Stomach (tissue), 19 donors: ENCODE measurements around the gene AP1B1. TPM values are rescaled to one million over a fixed set of nuclear protein-coding genes. Genes with fewer than 3 reads are reported as not detected.

ENCODE experiments used
- DNase-seq, 2 donors: peaks; one replicate each; pipeline versions ENCODE4 v3.0.0 to v3.0.0-alpha.2; 2013 to 2019
- H3K27ac ChIP-seq, 5 donors: fragments of 200-600 bp in 4 of 5; sonication (generic) in 4 of 5; one replicate each; pipeline ENCODE4 v1.5.1; 2013 to 2019; ENCODE audit warnings: mild to moderate bottlenecking in 1 of 5, moderate library complexity in 1 of 5
- H3K27me3 ChIP-seq, 3 donors: fragments of 200-600 bp; sonication (generic); one replicate each; pipeline ENCODE4 v1.5.1; 2017 to 2019; ENCODE audit warnings: mixed run types in 1 of 3
- H3K36me3 ChIP-seq, 4 donors: fragments of 200-600 bp; sonication (generic); 1 replicate in 3 of 4; 2 replicates in 1 of 4; pipeline ENCODE4 v1.5.1; 2016 to 2019
- H3K4me1 ChIP-seq, 4 donors: fragments of 200-600 bp; sonication (generic); one replicate each; pipeline ENCODE4 v1.5.1; 2016 to 2019
- H3K4me3 ChIP-seq, 4 donors: fragments of 200-600 bp; sonication (generic) in 3 of 4; one replicate each; pipeline ENCODE4 v1.5.1; 2016 to 2019; ENCODE audit warnings: mild to moderate bottlenecking in 1 of 4
- H3K9me3 ChIP-seq, 4 donors: fragments of 200-600 bp; sonication (generic); one replicate each; pipeline ENCODE4 v1.5.1; 2016 to 2019
- EP300 ChIP-seq: sonication (generic); formaldehyde crosslinking; IDR thresholded peaks from one replicate; pipeline ENCODE4 v1.6.1; 2017; ENCODE audit warnings: antibody characterized with exemption
- POLR2A ChIP-seq, 4 donors: fragments of 450-650 bp; IDR thresholded peaks; one replicate each; pipeline ENCODE4 v1.6.1; 2016; ENCODE audit warnings: antibody characterized with exemption in 4 of 4, control low read depth in 2 of 4, mild to moderate bottlenecking in 1 of 4, moderate library complexity in 1 of 4
- POLR2AphosphoS5 ChIP-seq, 3 donors: sonication (generic); formaldehyde crosslinking; IDR thresholded peaks; one replicate each; pipeline ENCODE4 v1.6.1; 2016; ENCODE audit warnings: antibody characterized with exemption in 3 of 3
- WGBS, 5 donors: extraction: QIAGEN DNeasy Blood & Tissue Kit in 3 of 5; methylation state at CpG; one replicate each; pipeline versions ENCODE4 v1.1.5 to v1.1.7; 2013 to 2018; 5-methylcytosine and 5-hydroxymethylcytosine counted together
- intact Hi-C: fragments of 100-400 bp; cut with DNase I; formaldehyde crosslinking; loops from one replicate; pipeline ENCODE4 v1.15.1; 2023; ENCODE audit warnings: low total_unique reads
- long read RNA-seq, 10 donors: transcript quantifications; one replicate each; lab custom pipeline, GENCODE V29; 2026
- polyA plus RNA-seq, 3 donors: library from polyadenylated mRNA; stranded (reverse); fragments of 200-250 nt; gene quantifications; one replicate each; pipeline ENCODE4 v1.2.3, GENCODE V29; 2013
- total RNA-seq, 5 donors: library from RNA; depleted of rRNA; stranded (reverse); fragments of >200 nt; gene quantifications; one replicate each; pipeline versions ENCODE4 v1.1.0 to v1.2.3, GENCODE V29; 2014 to 2016
- TF ChIP-seq, protein P1 (sequence below), 7 experiments: fragments of 450-650 bp in 4 of 7; fragments of 200-600 bp in 3 of 7; sonication (generic) in 3 of 7; IDR thresholded peaks; one replicate each; pipeline ENCODE4 v1.5.1; 2016 to 2019; ENCODE audit warnings: antibody characterized with exemption in 7 of 7, control low read depth in 2 of 7, mild to moderate bottlenecking in 1 of 7
- donor health status: healthy with polysubstance abuse.
- donor health status: Bipolar disorder and iron deficiency.
- donor health status: healthy.

AP1B1 gene
- total RNA-seq (100 to 1,000 TPM in 1 of 5 donors, 10 to 100 TPM in 4; 33.8 to 109 (median 64.6) TPM), polyA plus RNA-seq (10 to 100 TPM; 19.8 to 36.9 (median 30.4) TPM)
- long read RNA-seq, donor 1: 0 reads
- long read RNA-seq, donor 2, full-length matches to known transcripts: 4 of 10 reads
- long read RNA-seq, donor 2, partial matches to known transcripts: 6 of 10 reads
- long read RNA-seq, donor 2, other reads (novel, unspliced or antisense): 0 of 10 reads
- long read RNA-seq, donor 3, full-length matches to known transcripts: 2 of 7 reads
- long read RNA-seq, donor 3, partial matches to known transcripts: 5 of 7 reads
- long read RNA-seq, donor 3, other reads (novel, unspliced or antisense): 0 of 7 reads
- long read RNA-seq, donor 4: 0 reads
- long read RNA-seq, donor 5, partial matches to known transcripts: 14 of 14 reads
- long read RNA-seq, donor 5, other reads (novel, unspliced or antisense): 0 of 14 reads
- long read RNA-seq, donor 6, full-length matches to known transcripts: 7 of 36 reads
- long read RNA-seq, donor 6, partial matches to known transcripts: 29 of 36 reads
- long read RNA-seq, donor 6, other reads (novel, unspliced or antisense): 0 of 36 reads
- long read RNA-seq, donor 7, full-length matches to known transcripts: 3 of 15 reads
- long read RNA-seq, donor 7, partial matches to known transcripts: 12 of 15 reads
- long read RNA-seq, donor 7, other reads (novel, unspliced or antisense): 0 of 15 reads
- long read RNA-seq, donor 8, full-length matches to known transcripts: 4 of 17 reads
- long read RNA-seq, donor 8, partial matches to known transcripts: 13 of 17 reads
- long read RNA-seq, donor 8, other reads (novel, unspliced or antisense): 0 of 17 reads
- long read RNA-seq, donor 9, full-length matches to known transcripts: 3 of 9 reads
- long read RNA-seq, donor 9, partial matches to known transcripts: 6 of 9 reads
- long read RNA-seq, donor 9, other reads (novel, unspliced or antisense): 0 of 9 reads
- long read RNA-seq, donor 10, partial matches to known transcripts: 5 of 5 reads
- long read RNA-seq, donor 10, other reads (novel, unspliced or antisense): 0 of 5 reads

DNA sequence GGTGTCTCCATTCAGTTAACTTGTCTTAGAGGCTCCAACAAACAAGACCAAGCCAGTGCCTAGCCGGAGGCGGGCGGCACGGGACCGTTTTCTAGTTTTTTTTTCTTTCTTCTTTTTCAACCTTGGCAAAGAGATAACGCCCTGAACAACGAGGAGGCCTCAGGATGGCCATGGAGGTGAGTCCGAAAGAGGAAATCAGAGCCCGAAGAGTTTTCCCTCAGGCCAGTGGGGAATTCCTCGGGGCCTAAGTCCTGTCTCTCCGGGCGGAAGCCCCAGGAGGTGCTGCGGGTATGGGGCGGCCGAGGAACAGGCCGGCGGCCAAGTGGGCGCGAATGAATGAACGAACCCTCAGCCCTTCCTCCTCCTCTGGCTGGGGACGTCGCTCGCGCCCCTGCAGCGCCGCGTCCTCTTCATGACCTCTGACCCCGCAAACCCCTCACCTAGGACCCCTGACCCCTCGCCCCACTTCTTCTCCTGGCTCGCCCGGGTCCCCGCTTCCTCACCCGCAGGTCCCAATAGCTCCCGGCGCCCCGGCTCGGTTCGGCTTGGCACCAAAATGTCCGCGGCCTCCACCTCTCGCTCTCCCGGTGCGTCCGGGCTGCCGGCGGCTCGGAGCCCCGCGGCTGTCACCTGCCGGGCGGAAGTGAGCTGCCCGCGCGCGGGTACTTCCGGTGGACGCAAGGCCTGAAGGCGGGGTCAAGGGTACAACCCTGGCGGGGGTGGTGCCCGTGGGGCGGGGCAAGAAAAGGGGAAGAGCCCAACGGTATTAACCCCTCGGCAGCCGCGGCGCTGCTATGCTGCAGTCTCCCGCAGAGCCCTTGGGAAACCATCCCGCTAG, at the start of gene AP1B1:
Gene AP1B1 (minus strand): TSS at position 650 of the 838 bp plus-strand sequence. CDS start 21,327 bp downstream, outside the sequence.
- intact Hi-C loops: no loop called here
- Histone ChIP-seq H3K27ac (peak within 1 kb of the TSS; percentile 86 to 95 (median 89)), H3K27me3 (no peaks in the 10 kb centered on the region), H3K36me3 (peaks cover 0 to 17% (median 8%) of the 10 kb centered on the region in 4 donors), H3K4me1 (peaks cover 48 to 66% (median 61%) of the 10 kb centered on the region in 4 donors), H3K4me3 (peak within 1 kb of the TSS; percentile 73 to 81 (median 80)), H3K9me3 (no peaks in the 10 kb centered on the region)
- TF ChIP-seq EP300: no peak
- TF ChIP-seq POLR2AphosphoS5 (IDR thresholded peaks at IDR 0.05): peak; percentile 64 to 96 (median 77)
- TF ChIP-seq POLR2A (IDR thresholded peaks at IDR 0.05): peak in 1 of 4 donors; percentile 76
- TF ChIP-seq, protein P1, sequence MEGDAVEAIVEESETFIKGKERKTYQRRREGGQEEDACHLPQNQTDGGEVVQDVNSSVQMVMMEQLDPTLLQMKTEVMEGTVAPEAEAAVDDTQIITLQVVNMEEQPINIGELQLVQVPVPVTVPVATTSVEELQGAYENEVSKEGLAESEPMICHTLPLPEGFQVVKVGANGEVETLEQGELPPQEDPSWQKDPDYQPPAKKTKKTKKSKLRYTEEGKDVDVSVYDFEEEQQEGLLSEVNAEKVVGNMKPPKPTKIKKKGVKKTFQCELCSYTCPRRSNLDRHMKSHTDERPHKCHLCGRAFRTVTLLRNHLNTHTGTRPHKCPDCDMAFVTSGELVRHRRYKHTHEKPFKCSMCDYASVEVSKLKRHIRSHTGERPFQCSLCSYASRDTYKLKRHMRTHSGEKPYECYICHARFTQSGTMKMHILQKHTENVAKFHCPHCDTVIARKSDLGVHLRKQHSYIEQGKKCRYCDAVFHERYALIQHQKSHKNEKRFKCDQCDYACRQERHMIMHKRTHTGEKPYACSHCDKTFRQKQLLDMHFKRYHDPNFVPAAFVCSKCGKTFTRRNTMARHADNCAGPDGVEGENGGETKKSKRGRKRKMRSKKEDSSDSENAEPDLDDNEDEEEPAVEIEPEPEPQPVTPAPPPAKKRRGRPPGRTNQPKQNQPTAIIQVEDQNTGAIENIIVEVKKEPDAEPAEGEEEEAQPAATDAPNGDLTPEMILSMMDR (IDR thresholded peaks at IDR 0.05): peak in 1 of 7 experiments; percentile 9
- WGBS, 5 donors: 0 to 1% (median 0%) methylated on average over 34 to 68 of the region's 68 CpGs
- peak; percentile 98 for DNase-seq

DNA sequence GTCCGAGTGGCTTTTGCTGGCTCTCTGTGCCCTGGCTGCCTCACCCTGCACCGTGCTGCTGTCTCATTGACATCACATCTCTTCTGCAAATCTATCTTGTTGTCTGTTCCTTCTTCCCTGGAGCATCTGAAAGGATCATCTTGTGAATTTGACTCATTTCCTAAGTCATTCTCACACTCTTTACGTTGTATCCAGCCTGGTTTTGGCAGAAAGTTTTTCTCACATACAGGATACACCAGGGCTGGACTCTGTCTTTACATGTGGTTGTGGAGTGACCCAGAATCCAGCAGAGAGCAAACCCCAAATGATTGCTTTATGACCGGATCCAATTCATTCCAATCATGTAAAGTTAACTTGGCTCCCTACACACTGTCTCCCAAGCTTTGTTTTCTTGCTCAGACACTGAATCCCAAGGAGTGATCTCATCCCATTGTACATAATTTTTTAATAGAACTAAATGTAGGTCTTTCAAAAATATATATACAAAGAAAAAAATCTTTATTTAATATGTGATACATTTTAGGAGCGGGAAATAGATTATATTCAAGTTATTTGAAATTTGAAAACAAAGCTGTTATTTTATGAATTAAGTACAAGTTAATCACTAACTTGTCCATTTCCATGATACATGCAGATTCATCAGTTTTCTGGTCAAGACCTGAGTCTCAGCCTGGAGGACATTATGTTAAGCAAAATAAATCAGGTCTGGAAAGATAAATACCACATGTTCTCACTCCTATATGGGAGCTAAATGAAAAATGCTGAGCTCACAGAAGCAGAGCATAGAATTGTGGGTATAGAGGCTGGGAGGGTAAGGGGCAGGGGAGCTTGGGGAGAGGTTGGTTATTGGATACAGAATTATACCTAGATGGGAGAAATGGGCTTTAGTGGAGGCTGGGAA, 47.1 kb upstream of the AP1B1 start:
- no peaks in the 10 kb centered on the region for H3K36me3 ChIP-seq
- no peak overlapping the region for H3K27ac ChIP-seq
- 60 to 71% (median 64%) methylated on average over 5 of the region's 5 CpGs for WGBS, 5 donors
- peaks cover 0 to 30% (median 4%) of the 10 kb centered on the region in 3 donors for H3K27me3 ChIP-seq
- H3K4me3 ChIP-seq: no peak overlapping the region
- intact Hi-C loops: no loop called here
- no peaks in the 10 kb centered on the region for H3K9me3 ChIP-seq
- DNase-seq: peak in 1 of 2 donors; percentile 23
- TF ChIP-seq POLR2A (IDR thresholded peaks at IDR 0.05) (no peak), POLR2AphosphoS5 (IDR thresholded peaks at IDR 0.05) (no peak), EP300 (no peak)
- TF ChIP-seq, protein P1 (IDR thresholded peaks at IDR 0.05): no peak
- no peaks in the 10 kb centered on the region for H3K4me1 ChIP-seq

DNA sequence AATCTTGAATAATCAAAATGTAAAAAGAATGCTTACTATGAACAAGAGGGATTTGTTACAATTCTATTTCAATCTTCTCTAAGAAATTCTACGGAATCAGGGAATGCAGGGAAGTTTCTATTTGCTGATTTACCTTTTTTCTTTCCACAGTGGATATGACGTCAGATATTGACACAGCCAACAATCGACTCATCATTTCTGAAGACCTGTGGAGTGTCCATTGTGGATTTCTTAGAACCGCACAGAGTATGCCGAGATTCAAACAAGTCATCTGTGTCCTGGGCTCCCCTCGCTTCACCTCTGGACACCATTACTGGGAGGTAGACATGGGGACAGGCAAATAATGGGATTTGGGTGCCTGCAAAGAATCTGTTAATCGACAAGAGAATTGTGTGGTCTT, 45.9 kb upstream of the AP1B1 start:
- H3K36me3 ChIP-seq: no peaks in the 10 kb centered on the region
- no peak overlapping the region for H3K4me3 ChIP-seq
- no peaks in the 10 kb centered on the region for H3K9me3 ChIP-seq
- intact Hi-C loops: no loop called here
- no peak for DNase-seq
- peaks cover 0 to 30% (median 4%) of the 10 kb centered on the region in 3 donors for H3K27me3 ChIP-seq
- H3K4me1 ChIP-seq: no peaks in the 10 kb centered on the region
- no peak overlapping the region for H3K27ac ChIP-seq
- TF ChIP-seq, protein P1 (IDR thresholded peaks at IDR 0.05): no peak
- TF ChIP-seq POLR2A (IDR thresholded peaks at IDR 0.05) (no peak), EP300 (no peak), POLR2AphosphoS5 (IDR thresholded peaks at IDR 0.05) (no peak)
- WGBS, 5 donors: 66 to 77% (median 71%) methylated on average over 7 of the region's 7 CpGs
